Inflammatory macrophage (primary cell): Measurements from ENCODE around the gene C19orf85.

Source experiments
- DNase-seq, 2 donors: peaks; one replicate each; pipeline ENCODE4 v3.0.0-alpha.2; 2020 to 2022

C19orf85 gene

GRCh38 chr19:55477905-55478304 lies 13.4 kb upstream of the C19orf85 start:
- no peak for DNase-seq

- peak; percentile 98 to 99 for DNase-seq
Measured at GRCh38 chr19:55476100-55476775, 11.7 kb upstream of the C19orf85 start, which contains the start of gene ZNF628. ZNF628 (plus strand) TSS chr19:55476617; CDS start chr19:55479911, 3,294 bp downstream.

GRCh38 chr19:55474269-55475265 lies 10.0 kb upstream of the C19orf85 start:
- DNase-seq = no peak

GRCh38 chr19:55473225-55474012 lies 8.9 kb upstream of the C19orf85 start:
- DNase-seq = no peak

- DNase-seq = no peak
Measured at GRCh38 chr19:55472463-55472862, 7.9 kb upstream of the C19orf85 start.

GRCh38 chr19:55471266-55471665 lies 6.7 kb upstream of the C19orf85 start:
- DNase-seq = no peak

- no peak for DNase-seq
Measured at GRCh38 chr19:55468054-55468393, 3.5 kb upstream of the C19orf85 start.

- DNase-seq = peak; percentile 47 to 59
Measured at GRCh38 chr19:55467236-55468053, 2.9 kb upstream of the C19orf85 start.

- DNase-seq = no peak
Measured at GRCh38 chr19:55466241-55466614, 1.7 kb upstream of the C19orf85 start.

- no peak for DNase-seq
Measured at GRCh38 chr19:55465460-55466240, 1.1 kb upstream of the C19orf85 start.

GRCh38 chr19:55464039-55464661 lies 401 bp downstream of the C19orf85 start:
- no peak for DNase-seq

- no peak for DNase-seq
Measured at GRCh38 chr19:55463583-55464031, 944 bp downstream of the C19orf85 start.

- DNase-seq = no peak
Measured at GRCh38 chr19:55462722-55463121, 1.8 kb downstream of the C19orf85 start.

- DNase-seq = peak; percentile 28 to 50
Measured at GRCh38 chr19:55461974-55462626, 2.5 kb downstream of the C19orf85 start.

GRCh38 chr19:55461259-55461973 lies 3.1 kb downstream of the C19orf85 start, which contains the start of gene ISOC2:
ISOC2 (minus strand) TSS chr19:55461642; CDS start chr19:55456486, 5,156 bp downstream.
- DNase-seq = peak; percentile 100

- DNase-seq = peak; percentile 52 to 66
Measured at GRCh38 chr19:55460670-55461258, 3.8 kb downstream of the C19orf85 start.

- peak in 1 of 2 donors; percentile 28 for DNase-seq
Measured at GRCh38 chr19:55459950-55460657, 4.4 kb downstream of the C19orf85 start.

GRCh38 chr19:55459551-55459949 lies 5.0 kb downstream of the C19orf85 start:
- DNase-seq = no peak
